OCI-LY3 (cell line): Measurements from ENCODE around the gene PDE4D.

ENCODE experiments used
- H2AFZ ChIP-seq: fragments of 200-600, 300-600 bp; shearing (Covaris generic); 2 replicates; pipeline ENCODE4 v1.6.0; 2014; ENCODE audit warnings: antibody characterized with exemption, low read depth, low read length
- H3K27ac ChIP-seq: fragments of 200-600, 300-600 bp; sonication (generic); 2 replicates; pipeline ENCODE4 v1.5.1; 2014; ENCODE audit warnings: mild to moderate bottlenecking, low read length, moderate library complexity, mixed read lengths
- H3K27me3 ChIP-seq: fragments of 200-600, 300-600 bp; sonication (generic); 2 replicates; pipeline ENCODE4 v1.6.1; 2014; ENCODE audit warnings: low read depth, low read length, mixed read lengths
- H3K36me3 ChIP-seq: fragments of 200-600, 300-600 bp; sonication (generic); replicated peaks from 2 replicates; pipeline ENCODE3; 2014; ENCODE audit warnings: low read depth, low read length, mixed read lengths
- H3K4me1 ChIP-seq: fragments of 300-600, 200-600 bp; sonication (generic); 2 replicates; pipeline ENCODE4 v1.6.1; 2014; ENCODE audit warnings: low read length, mixed read lengths
- H3K4me2 ChIP-seq: fragments of 200-600, 300-600 bp; sonication (generic); 2 replicates; pipeline ENCODE4 v1.6.1; 2014; ENCODE audit warnings: low read length, mixed read lengths
- H3K4me3 ChIP-seq: fragments of 300-600, 200-600 bp; sonication (generic); 2 replicates; pipeline ENCODE4 v1.5.1; 2014; ENCODE audit warnings: antibody characterized with exemption, mild to moderate bottlenecking, low read length, moderate library complexity
- H3K79me2 ChIP-seq: fragments of 300-600, 200-600 bp; shearing (Covaris generic); 2 replicates; pipeline ENCODE4 v1.6.1; 2014; ENCODE audit warnings: mild to moderate bottlenecking, low read length, mixed read lengths
- H3K9ac ChIP-seq: fragments of 300-600, 200-600 bp; shearing (Covaris generic); 2 replicates; pipeline ENCODE4 v1.6.0; 2014; ENCODE audit warnings: mild to moderate bottlenecking, low read length, moderate library complexity
- H3K9me3 ChIP-seq: fragments of 200-600, 300-600 bp; shearing (Covaris generic); 2 replicates; pipeline ENCODE4 v1.6.1; 2014; ENCODE audit warnings: low read length, mixed read lengths; ENCODE audit not compliant: insufficient read depth
- H4K20me1 ChIP-seq: fragments of 200-600, 300-600 bp; sonication (generic); 2 replicates; pipeline ENCODE4 v1.6.1; 2016; ENCODE audit warnings: low read length, mixed read lengths; ENCODE audit not compliant: insufficient read depth
- EZH2phosphoT487 ChIP-seq: fragments of 200-600 bp; shearing (Covaris generic); IDR thresholded peaks from 2 replicates; pipeline ENCODE4 v1.6.1; 2018; ENCODE audit warnings: antibody characterized with exemption, mixed run types, low read depth
- TF ChIP-seq, protein P1 (sequence below): fragments of 200-600, 300-600 bp; sonication (generic); IDR thresholded peaks from 2 replicates; pipeline ENCODE4 v1.5.1; 2014; ENCODE audit warnings: antibody characterized with exemption, low read length, low read depth

Gene PDE4D

DNA sequence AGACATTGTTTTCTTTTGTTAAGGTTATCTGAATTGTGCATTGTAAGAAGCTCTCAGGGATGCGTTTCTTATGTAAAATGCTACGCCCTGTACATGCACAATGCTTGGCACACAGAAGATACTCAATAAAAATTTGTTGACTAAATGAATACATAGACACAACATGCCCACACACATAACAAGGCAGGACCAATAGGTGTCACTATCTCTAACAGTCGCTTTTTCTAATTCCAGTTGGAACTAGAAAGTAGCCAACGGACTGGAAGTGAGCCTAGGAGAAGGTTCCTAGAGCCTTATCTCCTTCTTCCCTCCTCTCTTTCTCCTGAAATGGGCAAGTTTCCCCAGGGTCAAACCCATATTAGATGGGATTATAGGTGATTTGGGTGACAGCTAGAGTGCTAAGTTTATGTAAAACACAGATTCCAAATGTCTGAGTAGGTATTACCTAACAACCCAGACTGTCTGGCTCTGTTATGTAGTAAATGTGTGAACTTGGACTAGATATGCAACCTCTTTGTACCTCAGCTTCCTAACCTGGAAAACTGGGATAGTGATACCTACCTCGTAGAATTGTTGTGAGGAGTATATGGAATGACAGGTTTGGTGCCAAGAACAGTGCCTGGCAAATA is 707.7 kb downstream of the PDE4D start:
- Histone ChIP-seq H4K20me1 (no peaks in the 10 kb centered on the region), H3K27ac (no peak overlapping the region), H3K36me3 (no peaks in the 10 kb centered on the region), H3K79me2 (no peaks in the 10 kb centered on the region), H3K9me3 (no peaks in the 10 kb centered on the region), H3K9ac (no peak overlapping the region), H3K4me3 (no peak overlapping the region), H3K4me1 (no peaks in the 10 kb centered on the region), H3K4me2 (no peak overlapping the region), H3K27me3 (0 out of 2 replicates have a peak, but pooled peaks cover 2% of the 10 kb centered on the region), H2AFZ (no peak overlapping the region)
- TF ChIP-seq, protein P1, sequence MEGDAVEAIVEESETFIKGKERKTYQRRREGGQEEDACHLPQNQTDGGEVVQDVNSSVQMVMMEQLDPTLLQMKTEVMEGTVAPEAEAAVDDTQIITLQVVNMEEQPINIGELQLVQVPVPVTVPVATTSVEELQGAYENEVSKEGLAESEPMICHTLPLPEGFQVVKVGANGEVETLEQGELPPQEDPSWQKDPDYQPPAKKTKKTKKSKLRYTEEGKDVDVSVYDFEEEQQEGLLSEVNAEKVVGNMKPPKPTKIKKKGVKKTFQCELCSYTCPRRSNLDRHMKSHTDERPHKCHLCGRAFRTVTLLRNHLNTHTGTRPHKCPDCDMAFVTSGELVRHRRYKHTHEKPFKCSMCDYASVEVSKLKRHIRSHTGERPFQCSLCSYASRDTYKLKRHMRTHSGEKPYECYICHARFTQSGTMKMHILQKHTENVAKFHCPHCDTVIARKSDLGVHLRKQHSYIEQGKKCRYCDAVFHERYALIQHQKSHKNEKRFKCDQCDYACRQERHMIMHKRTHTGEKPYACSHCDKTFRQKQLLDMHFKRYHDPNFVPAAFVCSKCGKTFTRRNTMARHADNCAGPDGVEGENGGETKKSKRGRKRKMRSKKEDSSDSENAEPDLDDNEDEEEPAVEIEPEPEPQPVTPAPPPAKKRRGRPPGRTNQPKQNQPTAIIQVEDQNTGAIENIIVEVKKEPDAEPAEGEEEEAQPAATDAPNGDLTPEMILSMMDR = no peak
- TF ChIP-seq EZH2phosphoT487 = no peak

DNA sequence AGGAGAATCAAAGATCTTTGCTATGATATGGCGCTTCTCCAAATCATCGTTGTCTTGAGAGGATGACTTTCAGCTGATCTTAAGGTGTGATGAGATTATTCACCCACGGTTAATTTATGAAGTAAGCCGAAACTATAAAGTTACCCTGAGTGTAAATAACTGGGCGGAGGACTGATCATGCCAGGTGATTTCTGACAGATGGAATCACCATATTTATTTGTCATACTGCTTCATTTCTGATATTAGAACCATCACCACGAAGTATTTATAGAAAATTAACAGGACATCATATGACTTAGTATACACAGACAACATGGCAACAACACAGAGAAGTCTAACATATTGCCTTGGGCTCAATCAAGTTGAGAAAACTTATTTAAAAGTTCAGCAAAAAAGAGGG is 708.8 kb downstream of the PDE4D start:
- H3K79me2 ChIP-seq = no peaks in the 10 kb centered on the region
- no peak overlapping the region for H3K27ac ChIP-seq
- H3K9ac ChIP-seq = no peak overlapping the region
- H3K4me2 ChIP-seq = no peak overlapping the region
- no peaks in the 10 kb centered on the region for H3K9me3 ChIP-seq
- no peak overlapping the region for H2AFZ ChIP-seq
- no peaks in the 10 kb centered on the region for H3K4me1 ChIP-seq
- 0 out of 2 replicates have a peak, but pooled peaks cover 2% of the 10 kb centered on the region for H3K27me3 ChIP-seq
- no peak for TF ChIP-seq EZH2phosphoT487
- TF ChIP-seq, protein P1 = no peak
- no peaks in the 10 kb centered on the region for H3K36me3 ChIP-seq
- no peak overlapping the region for H3K4me3 ChIP-seq
- H4K20me1 ChIP-seq = no peaks in the 10 kb centered on the region

DNA sequence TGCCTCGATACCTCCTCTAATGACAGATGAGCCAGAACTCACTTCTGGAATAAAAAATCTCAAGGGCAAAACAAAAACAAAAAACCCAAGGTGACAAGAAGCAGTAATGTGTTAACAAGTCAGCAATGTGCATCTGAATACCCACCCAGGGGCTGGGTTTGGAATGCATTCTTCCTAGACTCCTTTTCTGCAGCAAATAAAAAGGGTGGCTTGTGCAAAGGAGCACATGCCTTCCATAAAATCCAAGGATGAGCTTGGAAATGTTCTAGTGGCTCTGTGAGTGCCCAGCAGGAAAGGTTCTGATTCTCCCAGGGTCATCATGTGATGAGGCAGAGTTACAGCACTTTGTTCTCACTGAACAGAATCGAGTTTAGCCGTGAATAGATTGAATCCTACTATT is 710.8 kb downstream of the PDE4D start:
- H3K36me3 ChIP-seq = no peaks in the 10 kb centered on the region
- no peaks in the 10 kb centered on the region for H3K4me1 ChIP-seq
- no peaks in the 10 kb centered on the region for H3K79me2 ChIP-seq
- H3K9ac ChIP-seq = no peak overlapping the region
- no peaks in the 10 kb centered on the region for H3K9me3 ChIP-seq
- no peak overlapping the region for H3K27ac ChIP-seq
- H3K27me3 ChIP-seq = 0 out of 2 replicates have a peak, but pooled peaks cover 2% of the 10 kb centered on the region
- no peaks in the 10 kb centered on the region for H4K20me1 ChIP-seq
- no peak overlapping the region for H2AFZ ChIP-seq
- no peak overlapping the region for H3K4me2 ChIP-seq
- no peak overlapping the region for H3K4me3 ChIP-seq
- TF ChIP-seq EZH2phosphoT487 = no peak
- TF ChIP-seq, protein P1 = no peak

DNA sequence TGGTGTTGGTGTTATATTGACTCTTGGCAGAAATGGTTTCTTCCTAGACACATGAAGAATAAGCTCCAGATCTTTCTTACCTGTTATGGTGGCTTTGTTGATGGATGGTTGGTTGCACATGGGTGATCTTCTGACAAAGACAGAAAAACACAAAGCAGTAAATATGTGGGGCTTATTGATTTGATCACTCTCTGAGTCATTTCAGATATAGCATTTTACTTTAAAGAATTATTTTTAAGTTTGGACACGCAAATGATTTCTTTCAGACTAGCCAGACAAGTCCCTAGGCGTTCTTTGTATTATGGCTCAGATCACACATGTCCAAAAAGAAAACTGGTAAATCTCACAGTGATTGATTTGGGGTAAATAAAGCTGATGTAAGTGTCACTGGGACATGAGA is 713.0 kb downstream of the PDE4D start:
- TF ChIP-seq, protein P1 = no peak
- no peak for TF ChIP-seq EZH2phosphoT487
- Histone ChIP-seq H3K4me1 (no peaks in the 10 kb centered on the region), H4K20me1 (no peaks in the 10 kb centered on the region), H3K79me2 (no peaks in the 10 kb centered on the region), H3K9ac (no peak overlapping the region), H3K27ac (no peak overlapping the region), H2AFZ (no peak overlapping the region), H3K27me3 (no peaks in the 10 kb centered on the region), H3K4me3 (no peak overlapping the region), H3K36me3 (no peaks in the 10 kb centered on the region), H3K9me3 (no peaks in the 10 kb centered on the region), H3K4me2 (no peak overlapping the region)
